ENCODE data around the gene ADAM17. TPM values are rescaled to one million over a fixed set of nuclear protein-coding genes. Genes with fewer than 3 reads are reported as not detected.
"Not testable (repeated sequence)": the region's sequence is repeated elsewhere in the genome, so short reads cannot be mapped to it uniquely, and the experiment has no call there.

The ADAM17 gene
- total RNA-seq, 1 donor from 2014 or later = 28.1 TPM

DNA sequence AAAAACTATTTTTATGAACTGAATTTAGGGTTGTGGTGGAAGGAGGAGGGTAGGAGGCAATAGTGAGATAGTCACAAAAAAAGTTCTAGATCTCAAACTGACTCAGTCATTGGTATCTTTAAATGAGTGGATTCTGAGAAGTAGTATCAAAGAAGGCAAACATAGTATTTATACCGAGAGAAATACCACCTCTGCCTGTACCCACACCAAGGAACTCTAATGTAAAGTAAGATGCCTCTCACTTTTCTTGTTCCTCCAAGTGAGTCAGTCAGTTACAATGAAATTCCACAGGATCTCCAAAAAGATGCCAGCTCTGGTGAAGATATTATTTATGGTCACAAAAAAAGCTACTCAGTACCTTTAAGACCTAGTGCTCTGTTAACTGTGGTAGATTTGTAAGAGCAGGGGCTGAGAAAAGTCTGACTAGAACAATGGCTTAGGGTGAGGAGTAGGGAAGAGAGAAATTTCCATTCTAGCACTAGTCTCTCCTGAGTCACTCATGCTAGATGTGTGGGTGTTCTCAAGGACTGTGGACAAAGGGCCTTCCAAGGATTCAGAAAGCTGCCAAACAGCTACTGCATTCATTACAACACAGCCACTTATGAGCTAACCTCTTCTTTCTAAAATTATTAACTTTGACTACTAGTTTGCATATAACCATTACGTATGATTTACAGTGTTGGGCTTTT, 38.9 kb upstream of the ADAM17 start:
- peak; percentile 97 for DNase-seq (ENCODE audit: low read depth)

DNA sequence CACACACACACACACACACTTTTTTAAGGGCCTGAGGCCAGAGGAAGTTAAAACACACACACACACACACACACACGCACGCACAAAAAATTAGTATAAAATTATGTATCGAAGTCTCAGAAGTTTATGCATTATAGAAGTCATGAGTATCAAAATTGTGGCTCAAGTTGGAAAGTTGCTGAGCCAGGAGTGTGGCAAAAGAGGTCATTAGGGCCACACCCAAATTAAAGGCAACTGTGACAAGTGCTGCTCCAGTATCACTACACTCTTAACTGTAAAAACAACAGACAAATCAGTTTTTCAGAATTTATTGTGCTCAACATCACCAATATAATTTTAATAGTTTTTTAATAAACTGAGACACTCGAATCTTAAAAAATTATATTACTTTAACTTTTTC, 38.3 kb upstream of the ADAM17 start:
- TF ChIP-seq, protein P1, sequence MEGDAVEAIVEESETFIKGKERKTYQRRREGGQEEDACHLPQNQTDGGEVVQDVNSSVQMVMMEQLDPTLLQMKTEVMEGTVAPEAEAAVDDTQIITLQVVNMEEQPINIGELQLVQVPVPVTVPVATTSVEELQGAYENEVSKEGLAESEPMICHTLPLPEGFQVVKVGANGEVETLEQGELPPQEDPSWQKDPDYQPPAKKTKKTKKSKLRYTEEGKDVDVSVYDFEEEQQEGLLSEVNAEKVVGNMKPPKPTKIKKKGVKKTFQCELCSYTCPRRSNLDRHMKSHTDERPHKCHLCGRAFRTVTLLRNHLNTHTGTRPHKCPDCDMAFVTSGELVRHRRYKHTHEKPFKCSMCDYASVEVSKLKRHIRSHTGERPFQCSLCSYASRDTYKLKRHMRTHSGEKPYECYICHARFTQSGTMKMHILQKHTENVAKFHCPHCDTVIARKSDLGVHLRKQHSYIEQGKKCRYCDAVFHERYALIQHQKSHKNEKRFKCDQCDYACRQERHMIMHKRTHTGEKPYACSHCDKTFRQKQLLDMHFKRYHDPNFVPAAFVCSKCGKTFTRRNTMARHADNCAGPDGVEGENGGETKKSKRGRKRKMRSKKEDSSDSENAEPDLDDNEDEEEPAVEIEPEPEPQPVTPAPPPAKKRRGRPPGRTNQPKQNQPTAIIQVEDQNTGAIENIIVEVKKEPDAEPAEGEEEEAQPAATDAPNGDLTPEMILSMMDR (conservative IDR thresholded peaks at IDR 0.05; ENCODE audit: low read depth, low read length) = no peak
- no peak for DNase-seq (ENCODE audit: low read depth)
- no peak overlapping the region for H3K4me3 ChIP-seq (ENCODE audit: low read depth, low read length)

More for the DNA sequence above, 38.9 kb upstream of the ADAM17 start:
- TF ChIP-seq, protein P1 (conservative IDR thresholded peaks at IDR 0.05; ENCODE audit: low read depth, low read length) = no peak
- H3K4me3 ChIP-seq (ENCODE audit: low read depth, low read length) = no peak overlapping the region

DNA sequence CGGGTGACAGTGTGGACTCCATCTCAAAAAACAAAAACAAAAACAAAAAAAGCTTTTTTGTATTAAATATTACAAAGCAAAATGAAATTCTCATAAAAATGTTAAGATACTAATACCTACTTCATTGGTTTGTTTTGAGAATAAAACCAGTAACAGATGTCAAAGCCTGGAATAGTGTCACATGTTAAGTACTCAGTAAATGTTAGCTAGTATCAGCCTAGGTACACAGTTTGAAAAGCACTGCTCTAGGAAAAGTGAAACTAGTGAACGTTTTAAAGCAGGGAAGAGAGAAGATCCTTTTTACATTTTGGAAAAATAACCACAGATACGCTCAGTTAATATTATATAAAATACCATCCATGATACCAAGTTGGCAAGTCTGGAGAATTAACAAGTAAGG, 37.1 kb upstream of the ADAM17 start:
- DNase-seq (ENCODE audit: low read depth) = no peak
- no peak overlapping the region for H3K4me3 ChIP-seq (ENCODE audit: low read depth, low read length)
- TF ChIP-seq, protein P1 (conservative IDR thresholded peaks at IDR 0.05; ENCODE audit: low read depth, low read length) = no peak

DNA sequence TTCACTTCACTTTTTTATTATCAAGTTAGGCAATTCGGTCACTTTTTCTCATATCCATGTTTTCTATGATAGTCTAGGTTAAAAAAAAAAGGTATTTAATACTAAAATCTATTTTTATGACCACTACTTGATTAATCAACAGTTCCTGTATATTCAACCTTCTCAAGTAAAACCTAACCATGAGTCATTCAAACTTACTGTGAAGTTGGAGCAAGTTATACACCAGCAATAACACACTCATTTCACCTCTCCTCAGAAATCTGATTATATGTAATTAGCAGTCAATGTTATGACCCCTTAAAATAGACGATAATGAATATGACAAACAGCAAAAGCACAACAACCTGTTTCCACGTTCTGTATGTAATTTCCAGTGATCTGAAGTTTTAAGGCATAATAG, 35.0 kb upstream of the ADAM17 start:
- no peak for DNase-seq (ENCODE audit: low read depth)
- no peak overlapping the region for H3K4me3 ChIP-seq (ENCODE audit: low read depth, low read length)
- TF ChIP-seq, protein P1 (conservative IDR thresholded peaks at IDR 0.05; ENCODE audit: low read depth, low read length) = no peak

DNA sequence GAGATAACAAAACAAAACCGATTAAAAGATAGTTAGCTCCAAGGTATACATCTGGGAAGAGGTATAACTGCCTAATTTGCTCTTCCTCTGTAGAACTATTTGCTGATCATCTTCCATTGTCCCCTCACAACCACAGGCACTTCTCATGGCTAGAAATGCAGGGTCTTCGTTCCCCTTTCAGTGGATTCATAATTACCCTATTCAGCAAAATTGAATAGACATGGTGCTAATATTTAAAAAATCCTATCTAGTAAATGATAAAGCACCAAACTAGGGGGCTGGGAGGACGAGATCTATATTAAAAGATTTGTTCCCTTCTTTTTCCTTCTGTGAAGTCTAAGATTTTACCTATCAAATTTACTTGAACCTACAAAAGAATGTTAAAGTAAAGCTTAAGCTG, 30.8 kb upstream of the ADAM17 start:
- no peak overlapping the region for H3K4me3 ChIP-seq (ENCODE audit: low read depth, low read length)
- no peak for DNase-seq (ENCODE audit: low read depth)
- TF ChIP-seq, protein P1 (conservative IDR thresholded peaks at IDR 0.05; ENCODE audit: low read depth, low read length) = no peak

DNA sequence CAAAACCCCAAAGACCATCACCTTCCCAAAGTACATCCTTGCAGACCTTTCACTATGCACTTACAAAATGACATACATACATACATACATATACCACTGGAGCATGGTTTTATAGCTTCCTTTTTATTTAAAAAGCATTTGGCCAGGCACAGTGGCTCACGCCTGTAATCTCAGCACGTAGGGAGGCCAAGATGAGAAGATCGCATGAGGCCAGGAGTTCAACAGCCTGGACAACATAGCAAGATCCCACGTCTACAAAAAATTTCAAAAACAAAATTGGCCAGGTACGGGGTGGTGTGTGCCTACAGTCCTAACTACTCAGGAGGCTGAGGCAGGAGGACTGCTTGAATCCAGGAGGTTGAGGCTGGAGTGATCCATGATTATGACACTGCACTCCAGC, 29.9 kb upstream of the ADAM17 start:
- TF ChIP-seq, protein P1 (conservative IDR thresholded peaks at IDR 0.05; ENCODE audit: low read depth, low read length) = no peak
- DNase-seq (ENCODE audit: low read depth) = no peak
- H3K4me3 ChIP-seq (ENCODE audit: low read depth, low read length) = no peak overlapping the region

DNA sequence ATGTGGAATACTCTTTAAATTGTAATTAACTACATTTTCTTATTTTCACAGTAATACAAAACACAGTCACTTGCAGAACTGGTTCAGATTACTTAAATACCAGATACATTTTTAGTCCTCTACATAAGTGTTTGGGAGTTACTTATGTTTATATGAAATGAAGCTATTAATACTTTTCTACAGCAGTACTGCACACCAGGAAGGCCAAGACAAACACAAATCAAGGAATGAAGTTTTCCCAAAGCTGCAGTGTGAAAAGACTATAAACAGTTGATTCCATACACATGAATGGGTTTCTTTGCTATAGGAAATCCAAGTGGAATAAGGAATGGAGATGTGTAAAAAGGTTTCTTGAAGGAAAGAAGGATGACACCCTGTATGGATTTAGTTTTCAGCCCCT, 29.3 kb upstream of the ADAM17 start:
- not testable (repeated sequence) for H3K4me3 ChIP-seq (ENCODE audit: low read depth, low read length); DNase-seq (ENCODE audit: low read depth)
